GM12873 (cell line): ENCODE data around the gene PLEKHH1.

ENCODE experiments used
- CTCF ChIP-seq: IDR thresholded peaks from 2 replicates; pipeline ENCODE4 v1.5.1; 2012; ENCODE audit warnings: low read depth, mild to moderate bottlenecking, moderate library complexity, low read length, control low read depth; ENCODE audit not compliant: insufficient read depth; ENCODE audit errors: missing control alignments

Gene PLEKHH1

GRCh38 chr14:67602076-67602475, 69.0 kb downstream of the PLEKHH1 start:
- TF ChIP-seq CTCF: no peak

- TF ChIP-seq CTCF: no peak
These were observed 70.0 kb downstream of the PLEKHH1 start for GRCh38 chr14:67602995-67603545.

- no peak for TF ChIP-seq CTCF
These were observed 74.6 kb downstream of the PLEKHH1 start for GRCh38 chr14:67607646-67608045.

GRCh38 chr14:67609642-67610310, 76.7 kb downstream of the PLEKHH1 start:
- no peak for TF ChIP-seq CTCF

GRCh38 chr14:67610491-67610890, 77.4 kb downstream of the PLEKHH1 start:
- TF ChIP-seq CTCF: no peak

- TF ChIP-seq CTCF: peak; percentile 63
These were observed 85.5 kb downstream of the PLEKHH1 start for GRCh38 chr14:67618617-67619063.

- TF ChIP-seq CTCF: no peak
These were observed 86.5 kb downstream of the PLEKHH1 start, which contains the start of gene ARG2 for GRCh38 chr14:67619446-67620216. Gene ARG2 (plus strand): TSS chr14:67619920. CDS start chr14:67619978, 58 bp downstream.
